COR-L47 (cell line): Measurements from ENCODE around the gene GPRC5A.
"Not testable (repeated sequence)": the region's sequence is repeated elsewhere in the genome, so short reads cannot be mapped to it uniquely, and the experiment has no call there.

Source experiments
- DNase-seq: peaks from one replicate; lab custom pipeline; 2025; lab: John Stamatoyannopoulos, UW

The GPRC5A gene, protein sequence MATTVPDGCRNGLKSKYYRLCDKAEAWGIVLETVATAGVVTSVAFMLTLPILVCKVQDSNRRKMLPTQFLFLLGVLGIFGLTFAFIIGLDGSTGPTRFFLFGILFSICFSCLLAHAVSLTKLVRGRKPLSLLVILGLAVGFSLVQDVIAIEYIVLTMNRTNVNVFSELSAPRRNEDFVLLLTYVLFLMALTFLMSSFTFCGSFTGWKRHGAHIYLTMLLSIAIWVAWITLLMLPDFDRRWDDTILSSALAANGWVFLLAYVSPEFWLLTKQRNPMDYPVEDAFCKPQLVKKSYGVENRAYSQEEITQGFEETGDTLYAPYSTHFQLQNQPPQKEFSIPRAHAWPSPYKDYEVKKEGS

DNA sequence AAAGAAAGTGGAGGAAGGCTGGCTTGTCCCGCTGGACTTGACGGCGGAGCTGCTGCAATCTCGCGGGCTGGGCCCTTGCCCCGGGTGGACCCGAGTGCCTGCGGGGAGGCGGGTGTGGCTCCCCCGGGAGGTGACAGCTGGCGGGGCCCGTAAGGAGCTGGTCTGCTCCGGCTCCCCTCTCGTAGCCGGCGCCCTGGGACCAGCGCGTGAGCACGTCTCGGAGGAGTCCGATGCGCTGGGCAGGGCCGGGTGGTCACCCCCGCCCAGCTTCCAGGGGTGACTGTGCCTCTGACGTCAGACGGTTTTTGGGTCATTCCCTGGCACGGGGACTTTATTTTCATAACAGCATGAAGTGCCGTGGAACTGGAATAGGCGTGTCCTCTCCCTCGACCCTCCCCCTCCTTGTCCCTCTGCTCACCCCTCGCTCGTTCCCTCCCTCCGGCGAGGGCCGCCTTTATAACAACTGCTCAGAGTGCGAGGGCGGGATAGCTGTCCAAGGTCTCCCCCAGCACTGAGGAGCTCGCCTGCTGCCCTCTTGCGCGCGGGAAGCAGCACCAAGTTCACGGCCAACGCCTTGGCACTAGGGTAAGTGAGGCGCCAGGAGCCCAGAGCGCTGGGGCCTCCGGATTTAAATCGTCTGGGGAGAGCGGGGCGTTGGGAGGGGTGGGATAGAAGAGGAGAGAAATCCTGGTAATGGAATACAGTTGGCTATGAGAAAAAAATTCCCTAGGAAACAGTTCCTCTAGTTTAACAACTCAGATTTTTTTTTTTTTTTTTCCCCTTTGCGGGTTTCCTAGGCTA lies at the start of gene GPRC5A:
Gene GPRC5A (plus strand): TSS at position 483 of the 801 bp plus-strand sequence. CDS start 16,688 bp downstream, outside the sequence.
- no peak for DNase-seq

DNA sequence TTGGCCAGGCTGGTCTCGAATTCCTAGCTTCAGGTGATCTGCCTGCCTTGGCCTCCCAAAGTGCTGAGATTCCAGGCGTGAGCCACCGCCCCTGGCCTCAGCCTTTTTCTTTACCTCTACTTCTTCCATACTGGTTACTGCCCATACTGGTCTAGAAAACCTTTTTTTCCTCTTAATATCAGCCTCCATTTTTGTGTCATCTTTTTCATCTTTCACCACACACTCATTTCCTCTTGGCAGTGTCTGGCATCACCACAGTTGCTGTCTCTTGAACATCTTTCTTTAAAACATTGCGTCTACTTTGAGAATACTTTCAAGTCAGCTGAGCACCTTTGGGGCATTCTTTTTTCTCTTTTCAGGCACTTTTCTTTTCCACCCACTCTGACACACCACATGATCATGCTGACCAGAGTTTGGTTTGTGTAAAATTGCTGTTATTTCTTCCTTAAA lies 45.5 kb upstream of the GPRC5A start:
- no peak for DNase-seq

DNA sequence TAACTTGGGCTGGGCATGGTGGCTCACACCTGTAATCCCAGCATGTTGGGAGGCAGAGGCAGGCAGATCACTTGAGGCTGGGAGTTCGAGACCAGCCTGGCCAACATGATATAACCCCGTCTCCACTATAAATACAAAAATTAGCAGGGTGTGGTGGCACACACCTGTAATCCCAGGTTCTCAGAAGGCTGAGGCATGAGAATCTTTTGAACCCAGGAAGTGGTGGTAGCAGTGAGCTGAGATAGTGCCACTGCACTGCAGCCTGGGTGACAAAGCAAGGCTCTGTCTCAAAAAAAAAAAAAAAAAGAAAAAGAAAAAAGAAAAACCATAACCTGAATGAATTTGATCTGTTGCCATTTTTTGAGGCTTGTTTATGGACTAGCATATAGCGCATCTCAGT lies 44.6 kb upstream of the GPRC5A start:
- DNase-seq = not testable (repeated sequence)

DNA sequence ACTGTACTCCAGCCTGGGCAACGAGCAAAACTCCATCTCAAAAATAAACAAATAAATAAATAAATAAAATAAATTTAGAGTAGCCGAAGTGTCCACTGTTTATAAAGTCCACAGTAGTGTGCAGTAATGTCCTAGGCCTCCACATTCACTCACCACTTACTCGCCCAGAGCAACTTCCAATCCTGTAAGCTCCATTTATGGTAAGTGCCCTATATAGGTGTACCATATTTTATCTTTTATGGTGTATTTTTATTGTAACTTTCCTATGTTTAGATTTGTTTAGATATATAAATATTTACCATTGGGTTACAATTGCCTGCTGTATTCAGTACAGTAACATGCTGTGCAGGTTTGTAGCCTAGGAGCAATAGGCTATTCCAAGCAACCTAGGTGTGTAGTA lies 37.9 kb upstream of the GPRC5A start:
- no peak for DNase-seq

DNA sequence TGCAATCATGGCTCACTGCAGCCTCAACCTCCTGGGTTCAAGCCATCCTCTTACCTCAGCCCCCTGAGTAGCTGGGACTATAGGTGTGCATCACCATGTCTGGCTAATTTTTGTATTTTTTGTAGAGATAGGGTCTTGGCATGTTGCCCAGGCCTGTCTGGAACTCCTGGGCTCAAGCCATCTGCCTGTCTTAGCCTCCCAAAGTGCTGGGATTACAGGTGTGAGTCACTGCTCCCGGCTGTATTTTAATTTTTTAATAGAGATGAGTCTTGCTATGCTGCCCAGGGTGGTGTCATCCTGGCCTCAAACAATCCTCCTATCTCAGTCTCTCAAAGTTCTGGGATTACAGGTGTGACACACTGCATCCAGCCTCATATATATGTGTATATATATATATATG lies 31.7 kb upstream of the GPRC5A start:
- DNase-seq = no peak

DNA sequence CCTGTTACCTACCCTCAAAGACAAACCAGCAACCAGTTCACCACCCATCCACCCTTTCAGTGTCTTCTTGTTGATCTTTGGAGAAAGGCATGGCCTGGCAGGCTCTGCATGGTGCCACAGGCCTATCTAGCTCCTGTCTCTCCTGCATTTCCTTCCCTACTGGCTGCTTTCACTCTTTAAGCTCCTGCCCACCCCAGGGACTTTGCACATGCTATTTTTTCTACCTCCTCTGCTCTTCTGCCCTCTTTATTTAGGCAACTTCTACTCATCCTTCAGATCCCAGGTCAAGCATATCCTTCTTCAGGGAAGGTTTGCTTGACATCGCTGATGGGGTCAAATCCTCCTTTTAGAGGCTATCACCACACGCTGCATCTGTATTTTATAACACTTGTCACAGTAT lies 27.1 kb upstream of the GPRC5A start:
- no peak for DNase-seq

DNA sequence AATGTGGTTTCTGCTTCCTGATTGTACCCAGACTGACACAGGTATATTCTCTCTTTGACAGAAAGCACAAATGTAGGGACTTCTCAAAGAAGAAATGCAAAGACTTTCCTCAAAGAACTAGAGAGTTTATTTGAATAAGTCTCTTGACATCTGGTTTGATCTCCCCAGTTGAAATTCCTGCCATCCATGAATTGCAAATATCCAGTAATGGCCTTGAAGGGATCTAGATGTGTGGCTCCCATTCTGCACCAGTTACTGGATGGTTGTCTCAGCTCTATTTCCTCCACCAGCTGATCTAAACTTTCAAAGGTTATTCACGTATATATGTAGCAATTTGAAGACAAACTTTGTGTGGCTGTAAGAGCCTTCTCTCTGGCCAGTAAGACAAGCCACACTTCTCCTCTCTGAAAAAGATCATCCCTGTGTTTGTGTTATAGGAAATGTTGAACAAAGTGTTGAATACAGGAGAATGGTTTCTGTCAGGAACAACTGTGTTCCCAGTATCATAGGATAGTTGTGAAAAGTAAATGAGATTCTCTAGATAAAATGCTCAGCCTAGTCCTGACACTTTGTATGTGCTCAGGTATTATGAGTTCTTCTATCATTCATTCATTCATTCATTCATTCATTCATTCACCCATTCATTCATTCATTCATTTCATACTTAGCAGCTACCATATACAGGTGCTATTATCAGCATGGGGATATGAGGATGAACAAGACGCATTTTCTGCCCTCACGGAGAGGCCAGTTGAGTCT lies 22.7 kb upstream of the GPRC5A start:
- no peak for DNase-seq

DNA sequence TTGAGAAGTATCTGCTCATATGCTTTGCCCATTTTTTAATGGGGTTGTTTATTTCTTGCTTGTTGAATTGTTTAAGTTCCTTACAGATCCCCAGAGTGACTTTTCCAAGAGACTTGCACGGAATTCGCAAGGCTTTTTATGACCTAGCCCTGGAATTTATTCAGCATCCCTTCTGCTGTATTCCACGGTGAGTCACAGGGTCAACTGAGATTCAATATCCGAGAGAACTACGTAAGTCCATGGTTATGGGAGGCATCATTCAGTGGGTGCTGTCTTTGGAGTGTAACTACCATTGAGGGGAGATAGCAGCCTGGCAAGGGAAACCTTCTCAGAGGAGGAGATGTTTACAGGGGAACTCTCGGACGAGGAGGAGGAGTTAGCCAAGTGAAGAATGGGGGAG lies 20.9 kb upstream of the GPRC5A start:
- DNase-seq = no peak

DNA sequence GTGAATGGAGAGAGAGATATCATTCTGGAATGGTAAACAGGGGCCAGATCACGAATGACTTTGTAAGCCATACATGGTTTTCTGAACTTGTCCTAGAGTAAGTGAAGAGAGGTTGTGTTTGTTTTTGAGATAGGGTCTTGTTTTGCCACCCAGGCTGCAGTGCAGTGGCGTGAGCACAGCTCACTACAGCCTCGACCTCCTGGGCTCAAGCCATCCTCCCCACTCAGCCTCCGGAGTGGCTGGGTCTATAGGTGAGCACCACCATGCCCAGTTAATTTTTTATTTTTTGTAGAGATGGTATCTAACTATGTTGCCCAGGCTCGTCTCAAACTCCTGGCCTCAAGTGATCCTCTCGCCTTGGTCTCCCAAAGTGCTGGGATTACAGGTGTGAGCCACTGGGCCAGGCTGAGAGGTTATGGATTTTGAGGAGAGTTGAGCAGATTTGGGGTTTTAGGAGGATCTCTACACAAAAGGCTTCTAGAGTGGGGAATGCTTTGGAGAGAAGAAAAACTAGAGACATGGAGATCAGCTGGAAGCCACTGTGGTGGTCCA lies 19.7 kb upstream of the GPRC5A start:
- DNase-seq = no peak

DNA sequence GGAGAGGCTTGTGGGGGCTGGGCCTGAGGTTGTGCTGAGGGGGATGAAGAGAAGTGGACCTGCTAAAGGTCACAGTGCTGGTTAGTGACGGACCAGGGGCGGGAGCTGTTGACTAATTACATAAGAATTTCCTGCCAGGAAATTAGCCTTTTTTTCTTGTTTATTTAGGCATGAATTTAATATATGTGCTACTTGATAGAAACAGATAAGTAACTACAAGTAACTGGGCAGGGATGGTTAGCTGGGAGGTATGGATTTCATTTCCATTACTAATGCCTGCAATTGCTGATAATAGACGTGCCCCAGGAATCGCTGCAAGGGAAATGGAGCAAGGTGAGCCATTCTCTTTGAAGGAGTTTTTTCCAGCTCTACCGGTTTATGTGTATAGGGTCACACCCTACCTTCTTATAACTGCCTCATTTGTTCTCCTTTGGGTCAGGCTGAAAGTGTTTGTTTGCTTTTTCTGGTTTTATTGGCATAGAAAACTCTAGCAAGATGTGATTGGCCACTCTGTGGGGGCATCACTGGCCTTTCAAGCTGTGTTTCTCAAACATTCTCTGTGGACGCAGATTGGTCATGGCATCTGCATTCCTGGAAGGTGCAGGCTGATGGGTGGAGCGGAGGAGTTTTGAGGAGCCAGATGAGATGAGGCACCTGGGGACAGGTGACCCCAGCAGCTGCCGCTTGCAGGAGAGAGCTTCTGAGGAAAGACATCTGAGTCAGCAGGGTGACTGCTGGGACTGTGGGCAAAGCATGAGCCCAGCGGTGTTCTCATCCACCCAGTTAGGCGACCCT lies 19.0 kb upstream of the GPRC5A start:
- DNase-seq = no peak

DNA sequence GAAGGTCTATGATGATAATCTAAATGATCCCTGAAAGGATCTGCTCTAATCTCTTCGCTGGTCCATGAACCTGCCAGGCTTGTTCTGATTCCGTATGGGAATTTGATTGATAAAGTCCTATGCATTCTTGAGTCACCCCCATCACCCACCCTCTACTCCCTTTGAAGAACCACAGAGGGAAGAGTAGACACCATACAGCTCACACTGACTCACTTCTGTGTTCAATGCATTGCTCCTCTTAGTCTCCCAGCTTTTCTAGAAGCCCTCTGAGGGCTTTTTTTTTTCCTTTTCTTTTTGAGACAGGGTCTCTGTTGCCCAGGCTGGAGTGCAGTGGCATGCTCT lies 18.5 kb upstream of the GPRC5A start:
- DNase-seq = no peak

DNA sequence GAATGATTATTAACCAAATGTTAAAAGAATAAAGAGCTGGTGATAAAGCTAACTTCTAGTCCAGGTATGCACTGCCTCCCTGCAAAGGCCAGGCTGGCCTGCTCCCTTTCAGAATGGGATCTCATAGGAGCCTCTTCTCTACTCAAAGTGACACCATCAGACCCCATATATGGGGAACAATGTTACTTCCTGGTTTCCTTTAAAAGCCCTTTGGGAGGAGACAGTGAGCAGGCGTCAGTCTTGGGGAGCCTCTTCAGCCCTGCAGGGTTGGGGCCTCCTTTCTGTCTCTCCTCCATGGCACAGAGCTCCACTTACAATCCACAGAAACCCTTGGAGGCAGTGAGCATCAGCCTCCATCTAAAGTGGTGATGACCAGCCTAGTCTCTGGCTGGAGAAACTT lies 17.3 kb upstream of the GPRC5A start:
- no peak for DNase-seq

DNA sequence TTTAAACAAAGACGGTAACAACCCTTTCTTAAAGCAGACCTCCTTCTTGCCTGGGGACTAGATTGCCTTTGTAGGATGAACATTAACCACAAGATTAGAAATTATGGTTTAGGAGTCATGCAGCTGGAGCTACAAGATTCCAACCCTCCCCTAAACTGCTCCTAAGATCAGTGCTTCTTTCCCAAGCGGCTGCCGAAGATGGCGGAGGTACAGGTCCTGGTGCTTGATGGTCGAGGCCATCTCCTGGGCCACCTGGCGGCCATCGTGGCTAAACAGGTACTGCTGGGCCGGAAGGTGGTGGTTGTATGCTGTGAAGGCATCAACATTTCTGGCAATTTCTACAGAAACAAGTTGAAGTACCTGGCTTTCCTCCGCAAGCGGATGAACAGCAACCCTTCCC lies 16.1 kb upstream of the GPRC5A start:
- not testable (repeated sequence) for DNase-seq

DNA sequence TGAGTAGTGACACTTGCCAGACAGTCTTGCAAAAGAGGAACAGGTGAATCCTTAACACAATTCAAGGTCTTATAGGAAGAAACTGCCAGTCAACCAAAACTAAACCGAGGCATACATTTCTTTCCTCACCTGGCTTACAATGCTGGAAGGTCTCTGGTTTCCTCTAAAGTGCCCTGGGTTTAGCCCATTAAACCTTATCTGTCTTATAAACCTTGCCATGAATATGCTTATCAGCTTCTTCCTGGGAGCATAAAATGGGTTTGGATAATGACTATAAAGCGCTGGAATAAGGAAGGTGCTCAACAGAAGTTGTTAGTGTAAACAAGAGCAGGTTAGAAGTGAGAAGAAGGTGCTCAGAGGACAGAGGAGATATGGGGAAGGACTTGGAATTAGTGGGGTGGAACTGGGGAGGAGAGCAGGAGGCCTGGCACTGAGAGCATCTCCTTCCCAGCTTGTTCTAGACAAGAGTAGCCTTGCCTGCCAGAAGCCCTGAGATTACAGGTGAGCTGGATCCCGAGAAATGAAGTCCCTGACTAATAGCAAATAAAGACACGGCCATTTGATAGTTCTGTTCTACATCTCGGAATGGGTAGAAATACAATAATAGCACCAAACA lies 14.1 kb upstream of the GPRC5A start:
- DNase-seq = no peak

DNA sequence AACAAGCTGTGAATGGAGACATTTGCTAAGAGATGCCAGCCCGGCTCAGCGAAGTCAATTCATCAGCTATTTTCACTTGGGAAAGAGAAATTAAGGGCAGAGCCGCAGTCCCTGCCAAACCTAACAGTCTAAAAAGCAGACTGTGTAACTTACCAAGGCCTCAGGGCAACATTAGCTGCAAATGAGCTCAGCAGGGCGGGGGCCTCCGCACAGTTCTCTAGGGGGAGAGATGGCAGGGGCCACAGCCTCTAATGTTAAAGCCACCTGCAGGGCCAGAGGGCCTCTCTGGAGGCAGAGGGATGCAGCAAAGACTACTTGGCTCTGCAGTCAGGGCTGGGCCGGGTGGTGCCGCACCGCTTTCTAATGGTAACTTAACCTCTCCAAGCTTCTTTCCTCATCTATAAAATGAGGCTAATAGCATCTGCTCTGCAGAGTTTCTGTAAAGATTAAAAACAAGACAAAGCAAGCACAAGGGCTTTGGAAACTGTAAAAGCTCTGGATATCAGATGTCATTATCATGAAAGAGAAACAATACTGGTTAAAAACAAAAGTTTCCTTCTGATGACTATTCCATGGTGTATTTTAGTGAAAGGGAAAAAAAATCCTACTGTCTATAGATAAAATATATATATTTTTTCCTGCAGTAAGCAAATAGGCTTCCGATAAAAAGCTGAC lies 13.4 kb upstream of the GPRC5A start:
- no peak for DNase-seq

DNA sequence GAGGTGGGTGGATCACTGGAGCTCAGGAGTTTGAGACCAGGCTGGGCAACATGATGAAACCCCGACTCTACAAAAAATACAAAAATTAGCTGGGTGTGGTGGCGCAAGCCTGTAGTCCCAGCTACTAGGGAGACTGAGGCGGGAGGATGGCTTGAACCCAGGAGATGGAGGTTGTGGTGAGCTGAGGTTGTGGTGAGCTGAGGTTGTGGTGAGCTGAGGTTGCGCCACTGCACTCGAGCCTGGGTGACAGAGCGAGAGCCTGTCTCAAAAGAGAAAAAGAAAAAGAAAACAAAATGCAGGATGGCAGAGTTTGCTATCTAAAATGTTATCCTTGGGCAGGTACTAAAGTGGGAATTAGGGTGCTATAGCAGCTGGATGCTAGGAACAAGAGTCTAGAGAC lies 10.8 kb upstream of the GPRC5A start:
- DNase-seq = no peak

DNA sequence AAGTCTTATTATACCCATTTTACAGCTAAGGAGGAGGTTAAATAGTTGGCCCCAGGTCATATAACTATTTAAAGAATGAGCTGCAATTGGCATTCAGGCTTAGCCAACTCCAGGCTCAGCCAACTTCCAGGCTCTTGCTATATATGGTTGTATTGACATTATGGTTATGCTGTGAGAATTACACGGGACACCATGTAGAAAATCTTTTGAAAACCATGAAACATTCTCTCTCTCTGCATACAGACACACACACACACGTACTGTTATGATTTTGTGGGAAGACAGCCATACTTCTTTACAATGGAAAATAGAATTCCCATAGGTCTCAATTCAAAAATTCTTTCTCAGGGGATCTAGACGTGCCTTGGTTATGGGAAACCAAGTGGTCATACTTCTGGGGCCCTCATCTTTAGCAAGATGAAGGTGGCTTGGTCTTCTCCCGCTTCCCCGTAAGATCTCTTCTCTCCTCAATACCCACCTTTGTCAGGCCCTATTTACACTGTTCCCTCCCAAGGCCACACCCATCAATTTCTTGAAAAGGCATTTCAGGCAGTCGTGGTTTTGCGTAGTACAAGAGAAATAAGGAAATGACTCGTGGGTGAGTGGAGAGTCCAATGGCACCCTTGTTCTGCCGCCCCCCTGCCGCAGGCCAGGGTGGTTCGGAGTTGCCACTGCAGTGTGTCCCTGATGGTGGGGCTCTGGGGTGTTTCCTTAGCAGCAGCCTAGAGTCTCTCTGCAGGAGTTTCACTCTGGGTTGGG lies 10.0 kb upstream of the GPRC5A start:
- DNase-seq = no peak

DNA sequence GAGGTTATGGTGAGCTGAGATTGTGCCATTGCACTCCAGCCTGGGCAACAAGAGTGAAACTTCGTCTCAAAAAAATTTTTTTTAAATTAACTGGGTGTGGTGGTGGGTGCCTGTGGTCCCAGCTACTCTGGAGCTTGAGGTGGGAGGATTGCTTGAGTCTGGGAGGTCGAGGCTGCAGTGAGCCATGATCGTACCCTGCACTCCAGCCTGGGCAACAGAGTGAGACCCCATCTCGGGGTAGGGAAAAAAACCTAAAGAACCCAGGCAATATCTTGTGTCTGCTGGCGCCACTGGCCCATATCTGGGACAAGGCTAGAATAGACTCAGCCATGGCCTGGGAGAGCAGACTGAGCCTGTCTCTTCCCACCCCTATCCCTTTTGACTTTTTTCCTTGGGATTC lies 9.1 kb upstream of the GPRC5A start:
- no peak for DNase-seq

DNA sequence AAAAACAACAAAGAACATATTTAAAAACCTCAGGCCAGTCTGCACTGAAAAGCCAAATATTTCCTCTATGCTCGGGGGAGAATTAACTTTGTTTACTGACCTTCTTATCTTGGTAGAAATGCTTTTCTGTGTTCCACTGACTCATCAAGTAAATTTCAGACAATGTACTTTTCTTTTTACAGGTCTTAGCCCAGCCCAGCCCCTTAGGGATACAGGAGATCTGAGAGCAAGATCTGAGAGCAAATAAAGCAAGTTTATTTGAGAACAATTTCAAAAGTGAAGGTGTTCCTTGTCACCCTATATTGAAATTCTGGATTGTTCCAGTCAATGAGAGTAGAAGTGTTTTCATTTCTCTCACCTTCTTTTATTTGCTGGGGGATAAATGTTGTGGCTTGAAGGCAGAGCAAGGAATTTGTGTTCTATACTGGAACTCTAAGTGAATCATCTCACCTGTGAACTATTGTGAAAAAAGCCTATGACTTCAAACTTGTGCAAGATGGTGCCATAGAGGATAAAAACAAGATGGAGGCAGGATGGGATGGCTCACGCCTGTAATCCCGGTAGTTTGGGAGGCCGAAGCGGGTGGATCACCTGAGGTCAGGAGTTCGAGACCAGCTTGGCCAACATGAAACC lies 7.9 kb upstream of the GPRC5A start:
- DNase-seq = no peak
